GM12874 (cell line): ENCODE data around the gene FAM240A.

Source experiments
- TF ChIP-seq, protein P1 (sequence below): IDR thresholded peaks from 2 replicates; pipeline ENCODE4 v1.5.1; 2011; ENCODE audit warnings: low read depth, mild to moderate bottlenecking, control low read depth, low read length, moderate library complexity; ENCODE audit not compliant: insufficient read depth

The FAM240A gene

GRCh38 chr3:46662771-46663551 is 50.6 kb downstream of the FAM240A start:
- TF ChIP-seq, protein P1, sequence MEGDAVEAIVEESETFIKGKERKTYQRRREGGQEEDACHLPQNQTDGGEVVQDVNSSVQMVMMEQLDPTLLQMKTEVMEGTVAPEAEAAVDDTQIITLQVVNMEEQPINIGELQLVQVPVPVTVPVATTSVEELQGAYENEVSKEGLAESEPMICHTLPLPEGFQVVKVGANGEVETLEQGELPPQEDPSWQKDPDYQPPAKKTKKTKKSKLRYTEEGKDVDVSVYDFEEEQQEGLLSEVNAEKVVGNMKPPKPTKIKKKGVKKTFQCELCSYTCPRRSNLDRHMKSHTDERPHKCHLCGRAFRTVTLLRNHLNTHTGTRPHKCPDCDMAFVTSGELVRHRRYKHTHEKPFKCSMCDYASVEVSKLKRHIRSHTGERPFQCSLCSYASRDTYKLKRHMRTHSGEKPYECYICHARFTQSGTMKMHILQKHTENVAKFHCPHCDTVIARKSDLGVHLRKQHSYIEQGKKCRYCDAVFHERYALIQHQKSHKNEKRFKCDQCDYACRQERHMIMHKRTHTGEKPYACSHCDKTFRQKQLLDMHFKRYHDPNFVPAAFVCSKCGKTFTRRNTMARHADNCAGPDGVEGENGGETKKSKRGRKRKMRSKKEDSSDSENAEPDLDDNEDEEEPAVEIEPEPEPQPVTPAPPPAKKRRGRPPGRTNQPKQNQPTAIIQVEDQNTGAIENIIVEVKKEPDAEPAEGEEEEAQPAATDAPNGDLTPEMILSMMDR: no peak

DNA sequence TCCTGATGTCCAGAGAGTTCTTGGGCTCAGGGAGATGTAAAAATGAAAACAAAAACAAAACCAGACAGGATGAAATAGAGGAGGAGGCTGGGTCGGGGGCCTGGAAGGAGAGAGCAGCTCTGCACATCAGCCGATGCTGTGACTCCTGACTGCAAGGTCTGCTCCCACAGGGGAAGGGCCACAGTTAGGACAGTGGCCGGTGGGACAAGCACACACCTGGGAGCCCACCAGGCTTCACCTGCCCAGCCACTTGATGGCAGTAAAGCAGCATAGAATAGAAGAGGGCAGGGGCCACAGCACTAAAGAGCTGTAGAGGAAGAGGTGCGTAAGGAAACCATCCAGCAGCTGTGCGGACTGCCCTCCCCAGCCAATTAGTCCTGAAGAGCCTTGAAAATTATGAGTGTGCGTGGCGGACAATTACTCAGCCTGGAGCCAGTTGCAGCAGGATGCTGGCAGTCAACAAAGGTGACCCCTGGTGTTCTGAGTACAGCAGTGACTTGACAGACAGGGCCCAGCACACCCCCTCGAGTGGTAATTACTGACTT is 51.3 kb downstream of the FAM240A start:
- TF ChIP-seq, protein P1: no peak

DNA sequence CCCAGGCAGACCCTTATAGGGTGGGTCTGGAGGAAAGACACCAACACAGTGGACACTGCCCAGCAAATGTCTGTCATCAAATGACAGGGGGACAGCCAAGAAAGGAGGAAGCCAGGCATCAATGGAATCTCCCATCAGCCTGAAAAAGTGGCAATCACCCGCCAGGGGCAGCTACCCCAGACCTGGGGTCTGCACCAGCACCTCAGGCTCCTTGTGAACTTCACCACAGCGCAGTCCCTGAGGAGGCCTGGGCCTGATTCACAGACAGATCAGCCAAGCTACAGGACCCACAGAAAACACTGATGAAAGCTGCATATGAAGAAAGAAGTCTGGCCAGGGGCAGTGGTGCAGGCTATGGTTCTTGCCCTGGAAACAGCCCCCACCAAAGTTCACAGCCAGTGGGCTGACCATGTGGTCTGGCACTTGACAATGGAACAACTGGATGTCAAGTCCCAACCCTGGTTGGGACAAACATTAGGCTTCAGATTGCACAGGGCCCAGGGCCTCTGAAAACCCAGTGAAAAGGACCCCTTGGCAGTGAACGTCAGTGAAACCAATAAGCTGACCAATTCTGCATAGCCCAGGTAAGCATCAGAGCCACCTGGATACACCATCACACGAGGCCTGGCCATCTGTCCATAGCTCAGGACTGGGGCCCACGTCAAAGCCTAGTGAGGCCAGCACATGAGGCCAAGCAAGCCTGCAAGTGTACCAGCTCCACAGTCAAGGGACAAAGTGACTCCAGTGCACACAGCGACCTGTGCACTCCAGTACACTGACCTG is 52.1 kb downstream of the FAM240A start:
- TF ChIP-seq, protein P1: no peak

DNA sequence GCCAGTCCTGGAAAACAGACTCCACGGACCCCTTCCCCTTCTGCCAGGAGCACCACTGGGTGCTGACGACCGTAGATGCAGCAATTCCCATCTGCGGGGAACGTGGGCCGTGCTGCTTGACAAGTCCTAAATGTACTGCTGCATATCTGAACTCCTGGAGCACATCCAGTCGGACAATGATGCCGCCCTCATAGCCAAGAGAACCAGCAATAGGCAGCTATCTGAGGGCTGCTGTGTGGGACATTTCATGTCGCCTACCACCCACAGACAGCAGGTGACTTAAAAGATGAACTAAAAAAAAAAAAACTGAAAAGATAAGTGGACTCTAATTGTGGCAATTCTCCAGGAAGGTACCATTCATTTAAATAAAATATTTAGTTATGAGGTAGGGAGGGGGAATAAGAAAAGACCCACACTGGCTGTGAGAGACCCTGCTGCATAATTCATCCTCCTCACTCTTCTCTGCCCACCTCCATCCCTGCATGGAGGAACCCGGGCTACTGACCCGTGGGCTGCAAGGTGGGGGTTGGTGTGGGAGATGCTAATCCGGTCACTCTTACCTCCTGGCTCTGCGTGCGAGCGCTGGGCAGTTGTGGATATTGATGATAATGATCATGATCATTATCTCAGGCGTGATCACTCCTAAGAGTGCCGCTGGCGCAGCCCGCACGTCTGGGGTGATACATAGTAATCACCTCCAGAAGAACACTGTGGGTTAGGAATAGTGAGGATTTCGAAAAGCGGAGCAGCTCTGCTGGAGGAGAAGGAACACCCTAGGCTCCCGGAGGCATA is 52.8 kb downstream of the FAM240A start:
- TF ChIP-seq, protein P1: no peak

DNA sequence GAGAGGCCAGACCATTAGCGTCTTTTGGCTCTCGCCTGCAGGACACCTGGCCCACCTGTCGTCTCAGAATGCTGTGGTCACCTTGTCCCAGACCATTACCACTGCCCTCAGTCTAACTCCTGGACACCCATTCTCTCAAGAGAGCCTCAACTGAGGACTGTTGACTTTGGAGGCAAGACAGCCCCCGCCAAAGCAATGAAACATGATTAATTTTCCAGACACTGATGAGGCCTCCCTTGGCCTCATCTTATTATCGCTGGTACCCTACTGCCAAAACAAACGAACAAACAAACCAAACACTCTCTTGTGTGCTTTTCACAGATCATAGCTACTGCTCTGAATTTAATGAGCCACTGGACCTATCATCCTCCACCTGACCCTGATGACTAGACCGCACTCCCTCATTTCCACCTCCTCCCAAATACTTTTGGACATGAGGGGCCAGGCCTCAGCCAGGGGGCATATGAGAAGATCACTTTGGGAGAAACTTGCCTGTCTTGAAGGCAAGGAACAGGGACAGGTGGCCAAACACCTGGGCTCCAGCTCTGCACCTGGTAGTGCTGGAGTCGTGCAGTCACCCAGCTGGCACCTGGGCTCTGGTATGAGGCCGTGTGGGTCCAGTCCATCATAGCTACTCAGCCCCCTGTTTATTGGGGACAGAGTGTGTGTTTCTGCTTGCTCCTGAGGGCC is 53.6 kb downstream of the FAM240A start:
- TF ChIP-seq, protein P1: no peak

DNA sequence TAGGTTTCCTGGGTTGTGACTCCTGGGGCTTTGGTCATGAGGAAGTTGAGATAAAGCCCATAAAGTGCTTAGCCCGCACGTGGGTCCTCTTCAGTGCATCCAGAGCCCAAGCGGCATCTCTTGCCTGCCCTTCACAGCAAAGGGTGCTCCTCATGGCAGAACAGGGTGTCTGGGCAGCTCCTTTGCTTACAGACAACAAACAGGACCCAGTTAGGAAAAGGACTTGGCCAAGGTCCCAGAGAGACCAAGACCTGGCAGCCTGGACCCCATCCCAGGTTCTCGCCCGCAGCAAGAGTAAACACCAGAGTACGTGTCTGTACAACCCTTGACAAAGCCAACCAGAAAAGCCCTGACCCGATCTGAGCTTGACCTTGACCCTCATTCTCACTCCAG is 54.1 kb downstream of the FAM240A start:
- TF ChIP-seq, protein P1: no peak
